ENCODE measurements around the gene PTGES.

GRCh38 chr9:129720865-129721545 lies 31.8 kb downstream of the PTGES start:
- TF ChIP-seq MAX (CRISPR knock-in tag; IDR thresholded peaks at IDR 0.05) (no peak), CTCF (IDR thresholded peaks at IDR 0.05) (peak; percentile 33; the same call in 1 of the 2 replicates), ZNF121 (CRISPR knock-in tag; IDR thresholded peaks at IDR 0.05) (no peak), TCF7 (CRISPR knock-in tag; IDR thresholded peaks at IDR 0.05; ENCODE audit: low read depth) (no peak), ETV6 (CRISPR knock-in tag; IDR thresholded peaks at IDR 0.05) (no peak), CREM (CRISPR knock-in tag; IDR thresholded peaks at IDR 0.05) (no peak), SP1 (CRISPR knock-in tag; conservative IDR thresholded peaks at IDR 0.05) (no peak), ZNF317 (CRISPR knock-in tag; IDR thresholded peaks at IDR 0.05; ENCODE audit: borderline replicate concordance, low read depth) (no peak), IRF2 (CRISPR knock-in tag; IDR thresholded peaks at IDR 0.05; ENCODE audit: borderline replicate concordance, low read depth) (no peak), ERG (CRISPR knock-in tag; IDR thresholded peaks at IDR 0.05) (no peak)
